Karpas-422 (cell line): ENCODE data around the gene TPPP. TPM values are rescaled to one million over a fixed set of nuclear protein-coding genes. Genes with fewer than 3 reads are reported as not detected.

ENCODE experiments used
- DNase-seq: peaks from one replicate; pipeline ENCODE4 v3.0.0-alpha.2; 2015
- H2AFZ ChIP-seq: fragments of 200-600 bp; sonication (generic); 2 replicates; pipeline ENCODE4 v1.6.1; 2014; ENCODE audit warnings: antibody characterized with exemption, low read length, mixed read lengths
- H3K27ac ChIP-seq: fragments of 200-600 bp; sonication (generic); 2 replicates; pipeline ENCODE4 v1.5.1; 2014; ENCODE audit warnings: mild to moderate bottlenecking, low read length, moderate library complexity
- H3K27me3 ChIP-seq: fragments of 200-600 bp; sonication (generic); 2 replicates; pipeline ENCODE4 v1.6.1; 2014; ENCODE audit warnings: low read length, mixed read lengths
- H3K36me3 ChIP-seq: fragments of 200-600 bp; sonication (generic); 2 replicates; pipeline ENCODE4 v1.6.1; 2014; ENCODE audit warnings: low read length, mixed read lengths; ENCODE audit not compliant: insufficient read depth
- H3K4me1 ChIP-seq: fragments of 200-600 bp; sonication (generic); 2 replicates; pipeline ENCODE4 v1.6.1; 2014; ENCODE audit warnings: mild to moderate bottlenecking, low read length, mixed read lengths
- H3K4me2 ChIP-seq: fragments of 200-600 bp; sonication (generic); 2 replicates; pipeline ENCODE4 v1.6.1; 2014; ENCODE audit warnings: low read length, low read depth, mild to moderate bottlenecking; ENCODE audit not compliant: poor library complexity, severe bottlenecking
- H3K4me3 ChIP-seq: fragments of 200-600 bp; sonication (generic); 2 replicates; pipeline ENCODE4 v1.5.1; 2014; ENCODE audit warnings: mild to moderate bottlenecking, antibody characterized with exemption, low read length, mixed read lengths
- H3K79me2 ChIP-seq: fragments of 200-600 bp; sonication (generic); 2 replicates; pipeline ENCODE4 v1.6.1; 2014; ENCODE audit warnings: mild to moderate bottlenecking, low read length, mixed read lengths
- H3K9ac ChIP-seq: fragments of 200-600 bp; sonication (generic); 2 replicates; pipeline ENCODE4 v1.6.0; 2014; ENCODE audit warnings: low read length
- H3K9me2 ChIP-seq: fragments of 200-600 bp; sonication (generic), shearing (Covaris generic); replicated peaks from 2 replicates; pipeline ENCODE4 v1.6.0; 2014; ENCODE audit warnings: mild to moderate bottlenecking, low read length, moderate library complexity; ENCODE audit not compliant: insufficient read depth
- H3K9me3 ChIP-seq: fragments of 300-700, 200-600 bp; sonication (generic); 2 replicates; pipeline ENCODE4 v1.6.1; 2014; ENCODE audit warnings: low read length, mixed read lengths
- H4K20me1 ChIP-seq: fragments of 200-600 bp; sonication (generic); 2 replicates; pipeline ENCODE4 v1.6.1; 2014; ENCODE audit warnings: mild to moderate bottlenecking, antibody characterized with exemption, low read length, low read depth; ENCODE audit not compliant: insufficient read depth
- total RNA-seq: library from RNA; depleted of rRNA; stranded (reverse); fragments of >200 nt; shearing (Covaris generic); gene quantifications from 2 replicates; pipeline ENCODE4 v1.2.3, GENCODE V29; 2014; ENCODE audit warnings: low replicate concordance

The TPPP gene
- total RNA-seq, 1 experiment from 2014 or later: 1.6 TPM

GRCh38 chr5:652773-653350, 40.3 kb downstream of the TPPP start:
- Histone ChIP-seq H3K27me3 (no peaks in the 10 kb centered on the region), H3K4me1 (no peaks in the 10 kb centered on the region), H2AFZ (no peak overlapping the region), H3K27ac (no peak overlapping the region), H3K9me2 (no peaks in the 10 kb centered on the region), H4K20me1 (no peaks in the 10 kb centered on the region), H3K4me2 (no peak overlapping the region), H3K79me2 (no peaks in the 10 kb centered on the region), H3K9ac (no peak overlapping the region), H3K4me3 (no peak overlapping the region), H3K36me3 (peaks cover 40% of the 10 kb centered on the region), H3K9me3 (peaks cover 4% of the 10 kb centered on the region)
- DNase-seq: no peak

GRCh38 chr5:652023-652515, 41.1 kb downstream of the TPPP start:
- Histone ChIP-seq H3K9me2 (no peaks in the 10 kb centered on the region), H3K4me2 (no peak overlapping the region), H3K4me3 (no peak overlapping the region), H2AFZ (no peak overlapping the region), H3K9ac (no peak overlapping the region), H3K27me3 (no peaks in the 10 kb centered on the region), H4K20me1 (no peaks in the 10 kb centered on the region), H3K4me1 (no peaks in the 10 kb centered on the region), H3K27ac (no peak overlapping the region), H3K79me2 (0 out of 2 replicates have a peak, but pooled peaks cover 2% of the 10 kb centered on the region), H3K9me3 (peaks cover 9% of the 10 kb centered on the region), H3K36me3 (peaks cover 40% of the 10 kb centered on the region)
- no peak for DNase-seq

GRCh38 chr5:651296-652022, 41.7 kb downstream of the TPPP start:
- peaks cover 9% of the 10 kb centered on the region for H3K9me3 ChIP-seq
- H3K9me2 ChIP-seq: no peaks in the 10 kb centered on the region
- H3K4me1 ChIP-seq: no peaks in the 10 kb centered on the region
- H3K27me3 ChIP-seq: no peaks in the 10 kb centered on the region
- H3K27ac ChIP-seq: no peak overlapping the region
- H3K9ac ChIP-seq: no peak overlapping the region
- no peak overlapping the region for H2AFZ ChIP-seq
- H3K36me3 ChIP-seq: peaks cover 40% of the 10 kb centered on the region
- no peak overlapping the region for H3K4me2 ChIP-seq
- H3K4me3 ChIP-seq: no peak overlapping the region
- peaks cover 2% of the 10 kb centered on the region; the same call in 1 of the 2 replicates for H3K79me2 ChIP-seq
- no peaks in the 10 kb centered on the region for H4K20me1 ChIP-seq
- no peak for DNase-seq

- no peaks in the 10 kb centered on the region for H3K9me2 ChIP-seq
- H3K4me3 ChIP-seq: peak overlapping the region; percentile 12; the same call in 1 of the 2 replicates
- no peak for DNase-seq
- H3K27me3 ChIP-seq: no peaks in the 10 kb centered on the region
- H3K9me3 ChIP-seq: peaks cover 9% of the 10 kb centered on the region
- H3K36me3 ChIP-seq: peaks cover 49% of the 10 kb centered on the region
- H3K4me1 ChIP-seq: peaks cover 28% of the 10 kb centered on the region
- H3K79me2 ChIP-seq: peaks cover 23% of the 10 kb centered on the region
- no peak overlapping the region for H2AFZ ChIP-seq
- H4K20me1 ChIP-seq: no peaks in the 10 kb centered on the region
- H3K27ac ChIP-seq: no peak overlapping the region
- H3K4me2 ChIP-seq: no peak overlapping the region
- H3K9ac ChIP-seq: no peak overlapping the region
Observed at GRCh38 chr5:647727-648126, 45.4 kb downstream of the TPPP start.

GRCh38 chr5:647311-647710, 45.8 kb downstream of the TPPP start:
- no peak for DNase-seq

GRCh38 chr5:646396-647201, 46.6 kb downstream of the TPPP start:
- no peaks in the 10 kb centered on the region for H3K9me2 ChIP-seq
- peaks cover 49% of the 10 kb centered on the region for H3K36me3 ChIP-seq
- no peak overlapping the region for H3K9ac ChIP-seq
- H4K20me1 ChIP-seq: no peaks in the 10 kb centered on the region
- H3K9me3 ChIP-seq: peaks cover 9% of the 10 kb centered on the region
- H2AFZ ChIP-seq: no peak overlapping the region
- DNase-seq: no peak
- H3K79me2 ChIP-seq: peaks cover 23% of the 10 kb centered on the region
- no peak overlapping the region for H3K4me3 ChIP-seq
- H3K4me2 ChIP-seq: no peak overlapping the region
- H3K27me3 ChIP-seq: no peaks in the 10 kb centered on the region
- no peak overlapping the region for H3K27ac ChIP-seq
- peaks cover 33% of the 10 kb centered on the region for H3K4me1 ChIP-seq

More at GRCh38 chr5:647311-647710, 45.8 kb downstream of the TPPP start:
- peaks cover 32% of the 10 kb centered on the region for H3K4me1 ChIP-seq
- H3K36me3 ChIP-seq: peaks cover 49% of the 10 kb centered on the region
- H3K27me3 ChIP-seq: no peaks in the 10 kb centered on the region
- peaks cover 23% of the 10 kb centered on the region for H3K79me2 ChIP-seq
- no peaks in the 10 kb centered on the region for H4K20me1 ChIP-seq
- no peaks in the 10 kb centered on the region for H3K9me2 ChIP-seq
- no peak overlapping the region for H3K9ac ChIP-seq
- H3K4me3 ChIP-seq: peak overlapping the region; percentile 12; the same call in 1 of the 2 replicates
- no peak overlapping the region for H2AFZ ChIP-seq
- peaks cover 9% of the 10 kb centered on the region for H3K9me3 ChIP-seq
- no peak overlapping the region for H3K27ac ChIP-seq
- H3K4me2 ChIP-seq: no peak overlapping the region

GRCh38 chr5:645421-645820, 47.7 kb downstream of the TPPP start:
- no peaks in the 10 kb centered on the region for H3K9me2 ChIP-seq
- no peak overlapping the region for H2AFZ ChIP-seq
- no peaks in the 10 kb centered on the region for H4K20me1 ChIP-seq
- no peak overlapping the region for H3K4me2 ChIP-seq
- peaks cover 9% of the 10 kb centered on the region for H3K9me3 ChIP-seq
- H3K4me1 ChIP-seq: peaks cover 33% of the 10 kb centered on the region
- H3K79me2 ChIP-seq: peaks cover 23% of the 10 kb centered on the region
- DNase-seq: no peak
- peak overlapping the region; percentile 96 for H3K27ac ChIP-seq
- no peaks in the 10 kb centered on the region for H3K27me3 ChIP-seq
- H3K9ac ChIP-seq: no peak overlapping the region
- H3K36me3 ChIP-seq: peaks cover 53% of the 10 kb centered on the region
- no peak overlapping the region for H3K4me3 ChIP-seq

- H3K4me2 ChIP-seq: peak overlapping the region; percentile 77
- no peaks in the 10 kb centered on the region for H4K20me1 ChIP-seq
- H3K4me1 ChIP-seq: peaks cover 33% of the 10 kb centered on the region
- no peak for DNase-seq
- H3K4me3 ChIP-seq: peak overlapping the region; percentile 58; the same call in 1 of the 2 replicates
- H3K27ac ChIP-seq: peak overlapping the region; percentile 96
- peaks cover 9% of the 10 kb centered on the region for H3K9me3 ChIP-seq
- peak overlapping the region; percentile 65 for H3K9ac ChIP-seq
- H3K36me3 ChIP-seq: peaks cover 55% of the 10 kb centered on the region
- peaks cover 23% of the 10 kb centered on the region for H3K79me2 ChIP-seq
- no peaks in the 10 kb centered on the region for H3K9me2 ChIP-seq
- no peaks in the 10 kb centered on the region for H3K27me3 ChIP-seq
- H2AFZ ChIP-seq: no peak overlapping the region
Observed at GRCh38 chr5:644971-645370, 48.2 kb downstream of the TPPP start.
